GM18861 (cell line): ENCODE results near the gene NOLC1.

Source experiments
- ATAC-seq: cut with Tn5 transposase; IDR thresholded peaks from one replicate; pipeline ENCODE4 v1.9.1; 2021; ENCODE audit not compliant: unreplicated experiment

Gene NOLC1

DNA sequence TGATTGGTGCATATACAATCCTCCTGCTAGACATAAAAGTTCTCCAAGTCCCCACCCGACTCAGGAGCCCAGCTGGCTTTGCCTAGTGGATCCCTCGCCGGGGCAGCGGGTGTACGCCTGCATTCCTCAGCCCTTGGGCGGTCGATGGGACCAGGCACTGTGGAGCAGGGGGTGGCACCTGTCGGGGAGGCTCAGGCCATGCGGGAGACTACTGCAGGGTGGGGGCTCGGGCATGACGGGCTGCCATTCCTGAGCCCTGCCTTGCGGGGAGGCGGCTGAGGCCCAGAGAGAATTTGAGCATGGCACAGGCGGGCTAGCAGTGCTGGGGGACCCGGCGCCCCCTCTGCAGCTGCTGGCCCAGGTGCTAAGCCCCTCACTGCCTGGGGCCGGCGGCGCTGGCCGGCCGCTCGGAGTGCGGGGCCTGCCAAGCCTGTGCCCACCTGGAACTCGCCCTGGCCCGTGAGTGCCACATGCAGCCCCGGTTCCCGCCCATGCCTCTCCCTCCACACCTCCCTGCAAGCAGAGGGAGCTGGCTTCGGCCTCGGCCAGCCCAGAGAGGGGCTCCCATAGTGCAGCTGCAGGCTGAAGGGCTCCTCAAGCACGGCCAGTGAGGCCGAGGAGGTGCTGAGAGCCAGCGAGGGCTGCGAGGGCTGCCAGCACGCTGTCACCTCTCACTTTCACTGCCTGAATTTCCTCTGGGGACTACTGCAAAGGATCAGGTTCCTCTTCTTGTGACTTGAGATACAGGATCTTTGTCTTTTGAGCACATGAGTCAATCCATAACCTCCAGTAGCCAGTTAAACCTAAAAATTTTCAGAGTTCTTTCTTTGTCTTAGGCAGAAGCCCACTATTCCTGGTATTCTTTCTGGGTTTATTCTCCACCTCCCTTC, 48.8 kb downstream of the NOLC1 start:
- ATAC-seq: no peak

DNA sequence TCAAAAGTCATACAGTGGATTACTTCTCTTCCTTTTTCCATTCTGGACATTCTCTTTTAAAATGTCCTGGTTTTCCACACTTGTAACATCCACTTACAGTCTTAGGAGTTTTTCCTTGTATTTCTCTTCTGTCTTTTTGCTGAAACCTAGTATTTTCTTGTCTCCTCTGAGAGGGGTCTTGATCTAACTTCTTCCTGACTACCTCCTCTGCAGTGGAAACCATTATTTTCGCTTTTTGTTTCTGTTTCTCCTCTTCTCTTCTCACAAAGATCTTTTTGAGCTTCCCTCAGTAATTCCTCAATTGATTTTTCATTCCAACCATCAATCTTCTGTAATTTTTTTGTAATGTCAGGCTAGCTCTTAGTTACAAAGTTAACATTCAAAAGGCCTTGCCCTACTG, 50.2 kb downstream of the NOLC1 start:
- no peak for ATAC-seq

DNA sequence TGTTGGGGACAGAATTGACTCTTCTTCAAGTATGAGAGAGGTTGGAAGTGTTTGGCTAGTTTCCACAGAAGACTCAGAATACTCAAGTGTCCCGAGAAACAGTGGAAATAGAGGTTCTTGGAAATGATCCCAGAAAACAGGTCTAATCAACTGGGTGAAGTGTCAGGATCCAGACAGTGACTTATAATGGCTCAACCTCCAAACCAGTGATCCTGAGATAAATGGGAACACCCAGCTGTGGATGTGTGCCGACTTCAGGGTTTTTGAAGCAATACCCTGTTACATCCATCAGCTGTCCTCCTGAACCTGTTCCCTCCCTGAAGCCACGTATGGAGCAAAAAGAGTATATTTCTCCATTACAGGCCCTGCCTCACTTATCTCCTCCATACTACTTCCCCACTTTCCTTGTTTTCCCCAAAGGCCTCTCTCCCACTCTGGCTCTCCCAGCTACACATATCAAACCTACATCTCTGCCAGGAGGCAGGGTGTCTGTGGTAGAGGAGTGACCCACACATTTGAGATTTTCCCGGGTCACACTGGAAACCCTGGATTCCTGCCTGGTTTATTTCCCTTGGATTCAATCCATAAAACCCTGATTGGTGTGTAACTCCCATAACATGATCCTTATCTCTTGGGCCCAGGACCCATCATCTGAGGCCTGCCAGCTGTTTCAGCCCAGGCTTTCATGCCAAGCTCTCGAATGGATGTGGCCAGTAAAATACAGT, 56.3 kb downstream of the NOLC1 start:
- no peak for ATAC-seq

DNA sequence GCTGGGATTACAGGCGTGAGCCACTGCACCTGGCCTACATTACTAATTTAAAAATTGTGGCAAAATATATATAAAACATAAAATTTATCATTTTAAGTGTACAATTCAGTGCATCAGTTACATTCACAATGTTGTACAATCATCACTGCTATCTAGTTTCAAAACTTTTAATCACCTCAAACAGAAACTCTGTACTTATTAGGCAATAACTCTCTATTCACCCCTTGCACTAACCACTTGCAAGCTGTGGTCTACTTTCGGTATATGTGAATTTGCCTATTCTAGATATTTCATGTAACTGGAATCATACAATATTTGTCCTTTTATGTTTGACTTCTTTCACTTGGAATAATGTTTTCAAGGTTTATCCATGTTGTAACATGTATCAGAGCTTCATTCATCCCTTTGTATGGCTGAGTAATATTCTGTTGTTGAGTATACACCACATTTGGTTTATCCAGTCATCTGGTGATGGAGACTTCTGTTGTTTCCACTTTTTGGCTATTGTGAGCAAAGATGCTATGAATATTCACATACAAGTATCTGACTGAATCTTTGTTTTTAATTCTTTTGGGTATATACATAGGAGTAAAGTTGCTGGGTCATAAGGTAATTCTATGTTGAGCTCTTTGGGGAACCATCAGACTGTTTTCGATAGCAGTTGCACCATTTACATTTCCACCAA, 59.6 kb downstream of the NOLC1 start:
- no peak for ATAC-seq
